SKM-1 treated with dmso at 0.1 percent for 144 hours (cell line): ENCODE results near the gene CSTPP1.
A peak's percentile ranks its signal among the peaks of the same experiment; 100 is the strongest.

ENCODE experiments used
- DNase-seq: peaks from one replicate; lab custom pipeline; 2025; ENCODE audit not compliant: unreplicated experiment; lab: John Stamatoyannopoulos, UW

CSTPP1 gene, protein sequence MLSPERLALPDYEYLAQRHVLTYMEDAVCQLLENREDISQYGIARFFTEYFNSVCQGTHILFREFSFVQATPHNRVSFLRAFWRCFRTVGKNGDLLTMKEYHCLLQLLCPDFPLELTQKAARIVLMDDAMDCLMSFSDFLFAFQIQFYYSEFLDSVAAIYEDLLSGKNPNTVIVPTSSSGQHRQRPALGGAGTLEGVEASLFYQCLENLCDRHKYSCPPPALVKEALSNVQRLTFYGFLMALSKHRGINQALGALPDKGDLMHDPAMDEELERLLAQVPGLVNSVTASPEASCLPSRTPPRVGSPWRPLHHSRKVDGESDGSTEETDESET

GRCh38 chr11:46936138-46937110 lies at the start of gene CSTPP1:
Gene CSTPP1, plus strand, starts transcription at chr11:46936761. Its CDS starts 45 bp downstream, at chr11:46936806.
- DNase-seq, result peak; percentile 63

GRCh38 chr11:46888636-46889035 lies 47.9 kb upstream of the CSTPP1 start:
- DNase-seq, result no peak

DNA sequence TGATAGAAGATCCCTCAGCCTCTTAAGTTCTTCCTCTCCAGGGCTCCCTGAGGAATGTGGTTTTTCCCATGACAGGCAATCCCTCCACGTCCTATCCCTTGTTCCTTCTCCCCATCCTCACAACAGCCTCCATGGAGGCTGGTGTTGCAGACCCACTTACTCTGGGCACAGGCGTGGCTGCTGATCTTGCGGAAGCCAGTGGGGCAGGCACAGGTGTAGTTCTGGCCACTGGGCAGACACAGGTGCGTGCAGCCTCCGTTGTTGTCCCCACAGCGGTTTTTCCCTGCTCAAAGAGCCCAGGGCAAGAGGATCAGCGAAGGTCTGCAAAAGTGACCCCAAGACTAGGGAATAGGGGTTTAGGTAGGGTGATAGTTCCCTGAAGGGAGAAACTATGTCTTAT lies 47.3 kb upstream of the CSTPP1 start:
- DNase-seq, result no peak

DNA sequence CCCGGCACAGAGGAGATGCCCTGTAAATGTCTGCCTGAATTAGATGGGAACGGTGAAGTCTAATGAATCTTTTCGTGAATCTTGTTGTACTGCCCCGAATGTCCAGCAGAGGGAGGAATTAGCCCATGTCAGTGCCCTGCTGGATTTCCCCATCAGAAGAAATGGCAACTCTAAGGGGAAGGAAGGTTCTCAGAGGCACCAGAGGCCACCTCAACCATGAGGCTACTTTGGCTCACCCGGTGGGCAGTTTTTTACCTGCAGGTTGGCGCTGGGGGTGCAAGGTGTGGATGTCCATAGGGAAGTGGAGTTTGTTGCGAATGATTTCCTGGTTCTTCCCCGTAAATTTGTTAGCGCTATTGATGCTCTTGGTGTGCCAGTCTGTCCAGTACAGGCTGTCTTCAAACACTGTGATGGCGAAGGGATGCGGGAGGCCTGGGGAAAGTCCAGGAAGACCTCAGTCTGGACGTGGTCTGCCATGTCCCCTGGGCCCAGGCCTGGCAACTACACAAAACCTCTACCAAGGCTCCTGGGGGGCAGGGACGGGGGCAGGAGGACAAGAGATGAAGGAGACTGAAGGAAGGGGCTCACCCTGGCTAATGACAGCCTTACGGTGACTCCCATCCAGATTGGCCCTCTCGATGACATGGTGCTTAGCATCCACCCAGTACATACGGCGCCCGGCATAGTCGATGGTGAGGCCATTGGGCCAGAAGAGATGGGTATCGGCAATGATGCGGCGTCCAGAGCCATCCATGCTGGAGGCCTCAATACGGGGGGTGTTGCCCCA lies 46.7 kb upstream of the CSTPP1 start:
- peak; percentile 86 for DNase-seq

- no peak for DNase-seq
Observed at GRCh38 chr11:46890665-46891064, 45.9 kb upstream of the CSTPP1 start.

DNA sequence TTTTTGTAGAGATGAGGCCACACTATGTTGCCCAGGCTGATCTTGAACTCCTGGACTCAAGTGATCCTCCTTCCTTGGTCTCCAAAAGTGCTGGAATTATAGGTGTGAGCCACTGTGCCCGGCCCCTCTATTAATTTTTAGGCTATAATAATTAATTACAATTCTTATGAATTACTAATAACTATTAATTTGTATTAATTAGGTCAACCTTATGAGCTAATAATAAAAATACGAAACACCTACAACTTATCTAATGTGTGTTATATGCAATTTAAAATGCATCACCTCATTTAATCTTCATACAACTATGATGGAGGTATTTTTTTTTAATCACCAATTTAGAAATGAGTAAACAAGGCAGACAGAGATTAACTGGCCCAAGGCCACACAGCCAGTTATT lies 44.5 kb upstream of the CSTPP1 start:
- DNase-seq, result no peak

- DNase-seq, result no peak
Observed at GRCh38 chr11:46892838-46893237, 43.7 kb upstream of the CSTPP1 start.

GRCh38 chr11:46894506-46894905 lies 42.1 kb upstream of the CSTPP1 start:
- DNase-seq, result no peak

DNA sequence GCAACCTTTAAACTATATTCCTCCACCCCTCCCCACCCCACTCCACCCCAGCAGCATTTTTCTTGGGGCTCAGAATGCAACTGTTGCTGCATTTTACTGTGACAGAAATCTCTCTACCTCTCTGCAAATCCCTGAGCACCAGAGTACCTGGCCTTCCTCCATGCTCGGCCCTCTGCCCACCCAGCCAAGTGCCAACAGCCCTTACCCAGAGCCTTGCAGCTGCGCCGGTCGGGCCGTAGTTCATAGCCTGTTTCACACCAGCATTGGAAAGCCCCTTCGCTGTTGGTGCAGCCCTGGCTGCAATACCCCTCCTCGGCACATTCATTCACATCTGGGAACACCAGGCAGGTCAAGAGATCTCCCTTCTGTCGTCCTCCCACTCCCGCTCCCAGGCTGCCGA lies 41.6 kb upstream of the CSTPP1 start:
- DNase-seq, result no peak

- no peak for DNase-seq
Observed at GRCh38 chr11:46895821-46896220, 40.7 kb upstream of the CSTPP1 start.

DNA sequence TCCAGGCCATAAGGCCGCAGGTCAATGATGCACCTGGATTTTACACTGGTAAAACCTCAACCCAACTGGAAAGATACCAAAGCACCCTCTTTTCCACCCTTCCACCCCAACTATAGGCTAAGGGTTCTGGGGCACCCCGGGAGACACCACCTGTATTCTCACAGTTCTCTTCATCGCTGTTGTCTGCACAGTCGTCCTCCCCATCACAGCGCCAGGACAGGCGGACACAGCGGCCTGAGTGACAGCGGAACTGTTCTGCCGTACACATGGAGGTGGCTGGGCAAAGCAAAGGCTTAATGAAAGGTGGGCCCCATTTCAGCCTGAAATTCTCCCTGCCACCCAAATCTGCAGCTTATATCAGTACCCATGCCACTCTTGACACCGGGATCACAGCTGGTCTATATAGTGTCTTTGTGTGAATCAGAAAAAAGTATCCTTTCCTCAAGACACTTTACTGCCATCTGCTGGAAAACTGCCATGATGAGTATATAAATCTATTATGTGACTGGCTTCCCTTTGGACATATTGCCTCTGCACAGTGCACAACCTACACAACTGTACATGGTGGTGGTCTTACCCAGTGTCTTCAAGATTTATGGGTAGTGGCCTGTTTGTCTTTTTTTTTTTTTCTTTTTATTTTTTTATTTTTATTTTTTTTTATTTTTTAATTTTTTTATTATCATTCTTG lies 39.7 kb upstream of the CSTPP1 start:
- DNase-seq, result peak; percentile 27

GRCh38 chr11:46898396-46899095 lies 38.0 kb upstream of the CSTPP1 start:
- DNase-seq, result no peak

DNA sequence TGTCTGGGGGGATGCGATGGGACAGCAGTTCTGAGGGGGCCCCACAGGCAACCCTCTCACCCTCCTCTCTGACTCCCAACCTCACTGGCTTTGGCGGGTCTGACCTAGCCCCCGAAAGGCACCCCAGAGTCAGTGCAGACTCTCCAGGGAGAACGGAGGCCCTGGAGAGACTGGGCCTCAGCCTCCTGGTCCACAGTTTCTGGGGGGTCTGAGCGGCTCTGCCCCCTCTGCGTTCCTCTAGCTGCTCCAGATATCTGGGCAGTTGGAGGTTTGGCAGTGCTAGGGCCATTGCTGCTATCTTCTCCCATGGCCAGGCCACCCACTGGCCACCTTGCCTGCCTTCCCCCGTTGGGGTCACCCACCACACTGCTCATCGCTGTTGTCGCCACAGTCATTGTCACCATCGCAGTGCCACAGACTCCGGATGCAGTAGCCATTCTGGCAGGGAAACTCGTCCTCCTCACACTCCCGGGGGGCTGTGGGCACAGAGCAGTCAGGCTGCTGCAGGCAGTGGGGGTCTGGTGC lies 37.0 kb upstream of the CSTPP1 start:
- DNase-seq, result no peak

GRCh38 chr11:46900091-46900746 lies 36.3 kb upstream of the CSTPP1 start:
- DNase-seq, result no peak

DNA sequence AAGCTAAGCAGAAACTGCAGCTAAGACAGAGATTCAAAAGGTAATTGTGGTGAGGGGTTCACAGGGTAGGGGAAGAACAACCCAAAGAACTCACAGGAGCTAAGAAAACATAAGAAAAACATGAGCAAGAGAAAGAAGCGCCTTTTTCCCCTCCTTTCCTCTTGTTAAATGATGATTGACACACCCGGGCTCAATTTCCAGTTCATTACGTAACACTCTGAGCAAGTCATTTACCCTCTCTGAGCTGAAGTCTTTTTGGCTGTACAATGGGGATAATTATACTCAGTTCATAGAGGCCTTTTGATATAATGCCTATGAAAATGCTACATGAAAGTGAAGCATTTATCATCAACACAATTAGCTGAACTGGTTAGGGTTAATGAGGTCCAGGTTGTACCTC lies 35.4 kb upstream of the CSTPP1 start:
- DNase-seq, result no peak

DNA sequence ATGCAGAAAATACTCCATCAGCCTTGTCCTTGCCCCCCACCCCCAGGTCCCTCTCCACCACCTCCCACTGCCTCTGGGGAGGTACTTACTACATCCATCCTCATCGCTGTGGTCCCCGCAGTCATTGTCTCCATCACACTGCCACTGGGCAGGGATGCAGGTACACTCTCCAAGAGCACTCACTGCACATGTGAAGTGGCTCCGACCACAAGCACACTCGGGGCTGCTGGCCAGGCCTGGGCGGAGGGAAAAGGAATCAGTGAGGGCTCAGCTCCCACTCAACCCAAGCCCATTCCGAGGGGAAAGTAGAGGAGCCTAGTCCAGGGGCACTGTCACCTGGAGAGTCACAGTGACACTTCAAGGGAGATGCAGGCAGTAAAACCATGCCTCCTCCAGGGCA lies 33.9 kb upstream of the CSTPP1 start:
- no peak for DNase-seq

- DNase-seq, result no peak
Observed at GRCh38 chr11:46903846-46904245, 32.7 kb upstream of the CSTPP1 start.

- DNase-seq, result no peak
Observed at GRCh38 chr11:46905806-46906205, 30.8 kb upstream of the CSTPP1 start.

DNA sequence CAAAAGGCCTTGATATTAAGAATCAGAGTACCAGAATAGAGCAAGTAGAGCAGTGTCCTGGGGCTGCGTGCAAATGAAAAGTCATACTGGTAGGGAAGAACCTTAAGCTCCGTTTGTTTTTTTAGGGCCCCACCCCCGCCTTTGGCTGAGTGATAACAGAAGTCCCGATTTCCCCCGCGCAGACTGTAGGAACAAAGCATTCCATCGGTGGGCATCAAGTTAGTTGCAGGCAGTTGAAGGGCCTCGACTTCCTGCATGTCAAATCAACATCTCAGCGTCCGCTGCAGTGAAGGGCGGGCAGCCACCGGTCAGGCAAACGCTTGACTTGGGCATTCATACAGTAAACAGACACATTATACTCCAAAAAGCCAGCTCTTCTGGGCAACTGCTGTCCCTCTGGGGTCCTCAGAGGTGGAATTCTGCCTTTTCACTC lies 29.9 kb upstream of the CSTPP1 start:
- no peak for DNase-seq
